HG02610 (cell line): Measurements from ENCODE around the gene TRPC4AP.

Experiments used
- ATAC-seq: cut with Tn5 transposase; IDR thresholded peaks from one replicate; pipeline ENCODE4 v1.9.1; 2021; ENCODE audit warnings: mild to moderate bottlenecking, moderate library complexity; ENCODE audit not compliant: unreplicated experiment

TRPC4AP gene

GRCh38 chr20:34990661-34991214 lies 101.9 kb downstream of the TRPC4AP start:
- ATAC-seq, result no peak

- no peak for ATAC-seq
Measured at GRCh38 chr20:34990231-34990630, 102.4 kb downstream of the TRPC4AP start.

- ATAC-seq, result no peak
Measured at GRCh38 chr20:34989670-34990069, 102.9 kb downstream of the TRPC4AP start.

GRCh38 chr20:34989118-34989517 lies 103.5 kb downstream of the TRPC4AP start:
- no peak for ATAC-seq

GRCh38 chr20:34988191-34988540 lies 104.4 kb downstream of the TRPC4AP start:
- no peak for ATAC-seq

GRCh38 chr20:34987288-34988190 lies 105.1 kb downstream of the TRPC4AP start:
- ATAC-seq, result no peak

- ATAC-seq, result no peak
Measured at GRCh38 chr20:34986311-34987287, 106.0 kb downstream of the TRPC4AP start.

GRCh38 chr20:34985461-34986310 lies 106.9 kb downstream of the TRPC4AP start:
- ATAC-seq, result no peak

GRCh38 chr20:34984756-34985261 lies 107.8 kb downstream of the TRPC4AP start:
- no peak for ATAC-seq

GRCh38 chr20:34983995-34984735 lies 108.4 kb downstream of the TRPC4AP start:
- no peak for ATAC-seq

- ATAC-seq, result no peak
Measured at GRCh38 chr20:34983089-34983820, 109.4 kb downstream of the TRPC4AP start.

GRCh38 chr20:34982270-34983088 lies 110.1 kb downstream of the TRPC4AP start:
- ATAC-seq, result no peak

GRCh38 chr20:34980543-34981233 lies 111.9 kb downstream of the TRPC4AP start:
- no peak for ATAC-seq

GRCh38 chr20:34979366-34980153 lies 113.0 kb downstream of the TRPC4AP start:
- no peak for ATAC-seq

- ATAC-seq, result no peak
Measured at GRCh38 chr20:34978092-34978744, 114.4 kb downstream of the TRPC4AP start.
